Hindlimb muscle (tissue), 1 donor: Measurements from ENCODE around the gene CELSR1. TPM values are rescaled to one million over a fixed set of nuclear protein-coding genes. Genes with fewer than 3 reads are reported as not detected.

Experiments
- DNase-seq: peaks from one replicate; pipeline ENCODE4 v3.0.0-alpha.2; 2013
- polyA plus RNA-seq: library from polyadenylated mRNA; unstranded; fragments of 120-200 nt; gene quantifications from one replicate; pipeline ENCODE4 v1.2.1, GENCODE V29; 2013; ENCODE audit not compliant: insufficient read length

Gene CELSR1
- polyA plus RNA-seq, 1 donor = 7.6 TPM

GRCh38 chr22:46360097-46360496 lies 177.3 kb downstream of the CELSR1 start:
- no peak for DNase-seq

- DNase-seq = no peak
These were observed 178.1 kb downstream of the CELSR1 start for GRCh38 chr22:46359362-46359761.

GRCh38 chr22:46358766-46359165 lies 178.7 kb downstream of the CELSR1 start:
- DNase-seq = no peak

- DNase-seq = no peak
These were observed 179.5 kb downstream of the CELSR1 start for GRCh38 chr22:46357711-46358520.

GRCh38 chr22:46356496-46357480 lies 180.6 kb downstream of the CELSR1 start:
- DNase-seq = no peak

- no peak for DNase-seq
These were observed 181.4 kb downstream of the CELSR1 start for GRCh38 chr22:46355996-46356471.

GRCh38 chr22:46355369-46355995 lies 181.9 kb downstream of the CELSR1 start:
- DNase-seq = peak; percentile 68

- no peak for DNase-seq
These were observed 182.5 kb downstream of the CELSR1 start for GRCh38 chr22:46354993-46355305.

- DNase-seq = no peak
These were observed 183.0 kb downstream of the CELSR1 start for GRCh38 chr22:46354176-46354992.

GRCh38 chr22:46353483-46354105 lies 183.8 kb downstream of the CELSR1 start:
- no peak for DNase-seq

GRCh38 chr22:46352691-46353386 lies 184.6 kb downstream of the CELSR1 start:
- no peak for DNase-seq

GRCh38 chr22:46352276-46352675 lies 185.1 kb downstream of the CELSR1 start:
- DNase-seq = no peak

GRCh38 chr22:46351767-46352166 lies 185.7 kb downstream of the CELSR1 start:
- no peak for DNase-seq

- DNase-seq = no peak
These were observed 186.2 kb downstream of the CELSR1 start for GRCh38 chr22:46351131-46351735.

- DNase-seq = no peak
These were observed 186.8 kb downstream of the CELSR1 start for GRCh38 chr22:46350646-46351045.

- DNase-seq = no peak
These were observed 187.3 kb downstream of the CELSR1 start for GRCh38 chr22:46350121-46350520.

- no peak for DNase-seq
These were observed 187.7 kb downstream of the CELSR1 start for GRCh38 chr22:46349681-46350080.

GRCh38 chr22:46349238-46349637 lies 188.2 kb downstream of the CELSR1 start:
- DNase-seq = no peak

- no peak for DNase-seq
These were observed 189.2 kb downstream of the CELSR1 start for GRCh38 chr22:46348099-46348695.

GRCh38 chr22:46347646-46348045 lies 189.8 kb downstream of the CELSR1 start:
- no peak for DNase-seq
